Gastrocnemius medialis (tissue), 4 donors: ENCODE measurements around the gene DNASE1L2.

Experiments used
- CTCF ChIP-seq, 5 experiments: fragments of 450-650 bp in 3 of 5; fragments of 200-600 bp in 2 of 5; sonication (generic) in 2 of 5; IDR thresholded peaks in 4 of 5; conservative IDR thresholded peaks in 1 of 5; 1 replicate in 4 of 5; 2 replicates in 1 of 5; pipeline ENCODE4 v1.5.1; 2016 to 2019; ENCODE audit warnings: antibody characterized with exemption in 5 of 5, mild to moderate bottlenecking in 3 of 5, moderate library complexity in 3 of 5
- POLR2A ChIP-seq, 2 donors: fragments of 450-650 bp; IDR thresholded peaks; one replicate each; pipeline ENCODE4 v1.6.1; 2017; ENCODE audit warnings: antibody characterized with exemption in 2 of 2, mild to moderate bottlenecking in 2 of 2, moderate library complexity in 2 of 2

- TF ChIP-seq CTCF (IDR thresholded peaks at IDR 0.05 in 4 of 5, conservative IDR thresholded peaks at IDR 0.05 in 1 of 5) (no peak), POLR2A (IDR thresholded peaks at IDR 0.05) (no peak)
These were observed 38.0 kb upstream of the DNASE1L2 start for GRCh38 chr16:2198283-2198682.
